Activated CD4-positive, alpha-beta T cell treated with anti-CD3 and anti-CD28 coated beads, Interleukin-2, amount 10 ng/mL, durations not matched to agents 24 days and 14 days (primary cell): ENCODE measurements around the gene OSGEPL1. TPM values are rescaled to one million over a fixed set of nuclear protein-coding genes. Genes with fewer than 3 reads are reported as not detected.
A peak's percentile ranks its signal among the peaks of the same experiment; 100 is the strongest.
"Not testable (repeated sequence)": the region's sequence is repeated elsewhere in the genome, so short reads cannot be mapped to it uniquely, and the experiment has no call there.

Experiments used
- DNase-seq: peaks from one replicate; pipeline ENCODE4 v3.0.0; 2022
- H3K27ac Mint-ChIP-seq: one replicate; pipeline ENCODE4 v1.8.0; 2022; ENCODE audit warnings: mild to moderate bottlenecking, mixed read lengths
- H3K27me3 Mint-ChIP-seq: one replicate; pipeline ENCODE4 v1.8.0; 2022; ENCODE audit warnings: mixed read lengths
- H3K36me3 Mint-ChIP-seq: one replicate; pipeline ENCODE4 v1.8.0; 2022; ENCODE audit warnings: low read depth, mild to moderate bottlenecking, mixed read lengths
- H3K4me1 Mint-ChIP-seq: one replicate; pipeline ENCODE4 v1.8.0; 2021; ENCODE audit warnings: mixed read lengths
- H3K4me3 Mint-ChIP-seq: one replicate; pipeline ENCODE4 v1.8.0; 2022; ENCODE audit warnings: mild to moderate bottlenecking, moderate library complexity, mixed read lengths
- H3K9me3 Mint-ChIP-seq: one replicate; pipeline ENCODE4 v1.8.0; 2021; ENCODE audit warnings: mixed read lengths
- intact Hi-C: fragments of 100-400 bp; cut with micrococcal nuclease; formaldehyde crosslinking; loops from one replicate; pipeline ENCODE4 v1.15.1; 2023
- total RNA-seq: library from RNA; stranded (reverse); gene quantifications from 2 replicates; pipeline ENCODE4 v1.2.3, GENCODE V29; 2022

The OSGEPL1 gene
- total RNA-seq, 1 donor from 2014 or later, result 12.2 TPM

DNA sequence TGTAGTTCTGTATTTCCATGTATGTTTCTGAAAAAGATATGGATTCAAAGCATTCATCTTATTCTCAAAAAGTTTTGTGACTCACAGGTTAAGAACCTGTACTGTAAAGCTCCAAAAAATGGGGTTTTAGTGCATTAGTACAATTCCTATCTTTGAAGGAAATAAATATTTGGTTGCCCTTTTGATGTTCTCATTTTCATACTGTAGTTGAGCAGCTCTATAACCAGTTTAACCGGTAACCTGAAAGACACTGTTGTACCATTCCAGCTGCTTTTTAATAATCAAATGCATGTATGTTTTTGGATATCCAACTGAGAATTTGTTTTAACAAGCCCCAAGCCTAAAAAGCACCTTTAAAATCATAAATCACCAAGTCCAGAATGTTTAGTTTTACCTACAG, 9.6 kb upstream of the OSGEPL1 start:
- Mint-ChIP-seq H3K27me3 (no peaks in the 10 kb centered on the region), H3K9me3 (no peaks in the 10 kb centered on the region), H3K36me3 (peaks cover 45% of the 10 kb centered on the region), H3K4me3 (no peak overlapping the region), H3K4me1 (peaks cover 2% of the 10 kb centered on the region), H3K27ac (no peak overlapping the region)
- no peak for DNase-seq
- intact Hi-C loops, result no loop called here

DNA sequence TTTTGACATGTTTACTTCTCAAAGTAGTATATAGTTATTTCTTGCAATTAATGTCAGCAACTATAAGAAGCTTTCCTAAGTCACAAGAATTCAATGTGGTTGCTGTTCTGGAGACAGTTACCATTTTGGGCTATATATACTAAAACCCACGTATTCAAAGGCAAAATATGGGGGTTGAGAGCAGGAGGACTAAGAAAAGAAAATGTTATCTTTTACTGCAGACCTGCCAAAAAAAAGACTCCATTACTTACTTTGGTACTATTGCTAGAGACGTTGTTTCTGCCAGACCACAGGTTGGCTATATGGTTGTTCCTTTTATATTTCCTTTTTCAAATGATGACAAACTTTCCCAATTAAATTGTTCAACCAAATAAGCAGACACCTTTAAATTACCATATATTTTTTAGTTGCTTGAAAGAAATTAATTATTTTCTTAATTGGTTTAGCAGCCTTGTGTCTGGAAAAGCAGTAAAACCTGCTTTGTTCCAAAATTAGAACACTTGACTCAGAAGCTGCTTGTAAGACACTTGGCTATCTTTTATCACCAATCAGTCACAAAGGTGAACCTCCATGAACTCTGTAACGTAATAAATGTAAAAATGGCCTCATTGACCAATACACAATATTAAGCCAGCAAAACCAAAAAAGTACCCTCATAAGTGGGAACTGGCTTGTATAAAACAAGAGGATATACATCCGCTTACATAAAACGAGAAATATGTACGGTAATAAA, 8.2 kb upstream of the OSGEPL1 start:
- intact Hi-C loops, result no loop called here
- H3K9me3 Mint-ChIP-seq, result no peaks in the 10 kb centered on the region
- no peak overlapping the region for H3K4me3 Mint-ChIP-seq
- no peaks in the 10 kb centered on the region for H3K4me1 Mint-ChIP-seq
- H3K27me3 Mint-ChIP-seq, result no peaks in the 10 kb centered on the region
- DNase-seq, result no peak
- H3K27ac Mint-ChIP-seq, result no peak overlapping the region
- peaks cover 50% of the 10 kb centered on the region for H3K36me3 Mint-ChIP-seq

DNA sequence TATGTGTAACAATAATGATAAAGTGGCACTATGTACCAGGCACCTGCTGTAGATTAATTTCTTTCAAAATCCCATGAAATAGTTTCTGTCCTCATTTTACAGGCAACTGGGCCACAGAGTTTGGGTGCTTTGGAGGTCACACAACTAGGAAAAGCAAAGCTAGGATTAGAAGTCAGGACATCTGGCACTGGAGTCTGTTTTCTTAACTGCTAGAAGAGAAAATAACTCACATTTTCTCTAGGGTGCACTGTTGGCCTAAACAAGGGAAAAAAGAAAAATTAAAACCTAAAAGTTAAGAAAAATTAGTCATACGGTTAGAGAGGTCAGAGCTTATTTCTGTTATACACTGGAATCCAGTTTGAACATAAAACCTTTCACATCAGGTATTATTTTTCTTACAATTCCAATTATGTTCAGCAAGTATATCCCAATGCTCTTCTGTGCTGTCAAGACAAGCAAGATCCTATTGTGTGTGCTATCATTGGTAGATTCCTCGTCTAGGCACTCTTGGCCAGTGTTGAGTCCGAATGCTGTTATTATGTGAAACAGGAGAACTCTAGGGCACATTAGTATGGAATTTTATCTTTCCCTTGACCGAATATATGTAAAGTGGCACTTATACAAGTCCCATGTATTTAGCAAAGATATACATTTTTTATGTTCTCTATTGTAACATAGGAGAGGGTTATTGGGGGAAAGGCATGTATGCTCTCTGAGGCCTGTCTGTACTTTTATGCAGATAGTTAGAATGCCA, 1.5 kb upstream of the OSGEPL1 start:
- DNase-seq, result no peak
- H3K36me3 Mint-ChIP-seq, result peaks cover 19% of the 10 kb centered on the region
- peaks cover 12% of the 10 kb centered on the region for H3K4me1 Mint-ChIP-seq
- no peaks in the 10 kb centered on the region for H3K27me3 Mint-ChIP-seq
- H3K4me3 Mint-ChIP-seq, result no peak overlapping the region
- intact Hi-C loops, result loop anchor here (5.0 to 10.0 kb wide), 2 partner anchors 182 to 1911 kb away; partner anchors contain the start of genes NABP1 and SLC40A1
- H3K9me3 Mint-ChIP-seq, result no peaks in the 10 kb centered on the region
- peak overlapping the region; percentile 45 for H3K27ac Mint-ChIP-seq

DNA sequence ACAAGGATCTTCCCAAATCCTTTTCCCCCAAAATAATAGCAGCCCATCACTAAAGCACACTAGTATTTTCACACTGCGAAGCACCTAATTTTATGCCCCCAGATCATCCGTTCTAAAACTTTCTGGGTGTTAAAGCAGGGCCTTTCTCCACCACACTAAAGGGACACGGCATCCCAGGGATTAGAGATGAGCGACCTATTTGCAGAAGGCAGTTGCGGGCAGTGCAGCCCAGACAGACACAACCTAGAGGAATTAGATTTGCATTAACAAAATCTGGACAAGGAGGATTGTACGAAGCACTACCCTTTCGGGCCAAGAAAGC, 402 bp downstream of the OSGEPL1 start:
- no peaks in the 10 kb centered on the region for H3K27me3 Mint-ChIP-seq
- peaks cover 12% of the 10 kb centered on the region for H3K4me1 Mint-ChIP-seq
- H3K36me3 Mint-ChIP-seq, result peaks cover 14% of the 10 kb centered on the region
- H3K4me3 Mint-ChIP-seq, result peak overlapping the region; percentile 97
- no peaks in the 10 kb centered on the region for H3K9me3 Mint-ChIP-seq
- peak overlapping the region; percentile 98 for H3K27ac Mint-ChIP-seq
- intact Hi-C loops, result loop anchor here (1.0 to 10.0 kb wide), 6 partner anchors 11 to 1913 kb away; partner anchors contain the start of genes ASNSD1, NABP1, ORMDL1 and PMS1
- DNase-seq, result no peak

DNA sequence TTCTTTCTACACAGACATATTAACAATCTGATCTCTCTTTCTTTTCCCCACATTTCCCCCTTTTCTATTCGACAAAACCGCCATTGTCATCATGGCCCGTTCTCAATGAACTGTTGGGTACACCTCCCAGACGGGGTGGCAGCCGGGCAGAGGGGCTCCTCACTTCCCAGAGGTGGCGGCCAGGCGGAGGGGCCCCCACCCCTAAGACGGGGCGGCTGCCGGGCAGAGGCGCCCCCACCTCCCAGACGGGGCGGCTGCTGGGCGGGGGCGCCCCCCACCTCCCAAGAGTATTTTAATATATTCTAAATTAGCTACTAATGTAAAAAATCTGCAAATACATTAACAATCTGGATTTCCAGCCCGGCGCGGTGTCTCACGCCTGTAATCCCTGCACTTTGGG, 2.4 kb downstream of the OSGEPL1 start:
- H3K36me3 Mint-ChIP-seq, H3K9me3 Mint-ChIP-seq, H3K27me3 Mint-ChIP-seq, H3K4me3 Mint-ChIP-seq, H3K27ac Mint-ChIP-seq, DNase-seq: not testable (repeated sequence)
- intact Hi-C loops, result loop anchor here (5.0 to 10.0 kb wide), 2 partner anchors 178 to 1915 kb away; partner anchors contain the start of genes NABP1 and SLC40A1
- peaks cover 12% of the 10 kb centered on the region for H3K4me1 Mint-ChIP-seq

DNA sequence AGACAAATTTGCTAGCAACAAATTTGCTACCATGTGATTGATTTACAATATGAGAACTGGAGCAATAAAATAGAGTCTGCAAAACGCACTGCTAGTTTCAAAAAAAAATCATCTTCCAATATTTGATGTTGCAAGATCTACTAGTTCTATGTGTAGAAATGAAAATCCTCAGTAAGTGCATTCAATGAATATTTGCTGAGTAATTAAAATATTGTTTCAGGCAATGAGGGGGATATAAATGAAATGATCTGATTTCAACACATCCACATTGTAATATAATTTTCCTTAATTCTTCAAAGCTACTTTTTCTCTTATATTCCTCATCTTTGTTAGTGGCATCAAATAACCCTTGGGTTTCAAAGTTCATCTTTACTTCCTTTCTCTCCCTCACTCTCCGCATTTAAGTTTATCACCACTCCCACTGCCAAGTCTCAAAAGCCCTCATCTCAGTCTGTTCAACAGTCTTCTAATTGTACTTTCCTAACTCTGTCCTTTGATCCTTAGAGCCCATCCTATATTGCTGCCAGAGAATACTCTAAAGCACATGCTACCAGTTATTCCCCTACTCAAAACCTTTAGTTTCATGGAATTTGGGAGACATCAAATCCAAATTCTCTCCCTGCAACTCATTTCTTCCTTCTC, 6.2 kb downstream of the OSGEPL1 start:
- no peak overlapping the region for H3K27ac Mint-ChIP-seq
- H3K4me1 Mint-ChIP-seq, result no peaks in the 10 kb centered on the region
- intact Hi-C loops, result no loop called here
- H3K4me3 Mint-ChIP-seq, result no peak overlapping the region
- no peaks in the 10 kb centered on the region for H3K27me3 Mint-ChIP-seq
- DNase-seq, result no peak
- H3K36me3 Mint-ChIP-seq, result peaks cover 3% of the 10 kb centered on the region
- no peaks in the 10 kb centered on the region for H3K9me3 Mint-ChIP-seq

DNA sequence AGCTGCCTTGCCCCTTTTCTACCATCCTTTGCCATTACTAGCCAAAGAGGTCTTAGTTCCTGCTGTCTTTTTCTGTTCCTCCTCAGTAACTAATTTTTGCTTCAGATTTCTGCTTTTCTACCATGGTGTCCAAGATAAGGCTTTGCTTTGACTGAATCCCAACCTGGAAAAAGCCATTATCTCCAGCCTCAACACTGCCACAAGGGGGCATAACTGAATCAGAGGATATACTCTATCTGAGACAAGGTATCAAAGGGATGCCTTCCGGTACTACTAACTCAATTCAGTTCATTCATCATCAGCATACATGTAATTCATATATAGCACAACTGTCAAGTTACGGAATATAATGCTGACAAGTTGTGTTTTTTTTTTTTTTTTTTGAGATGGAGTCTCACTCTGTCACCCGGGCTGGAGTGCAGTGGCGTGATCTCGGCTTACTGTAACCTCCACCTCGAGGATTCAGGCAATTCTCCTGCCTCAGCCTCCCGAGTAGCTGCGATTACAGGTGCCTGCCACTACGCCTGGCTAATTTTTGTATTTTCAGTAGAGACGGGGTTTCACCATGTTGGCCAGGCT, 11.4 kb downstream of the OSGEPL1 start:
- intact Hi-C loops, result loop anchor here (1.0 to 2.0 kb wide), 3 partner anchors 11 to 319 kb away; partner anchors contain the start of genes ASNSD1 and OSGEPL1
- H3K4me3 Mint-ChIP-seq, result no peak overlapping the region
- no peaks in the 10 kb centered on the region for H3K9me3 Mint-ChIP-seq
- peaks cover 5% of the 10 kb centered on the region for H3K36me3 Mint-ChIP-seq
- H3K27ac Mint-ChIP-seq, result no peak overlapping the region
- H3K27me3 Mint-ChIP-seq, result no peaks in the 10 kb centered on the region
- no peaks in the 10 kb centered on the region for H3K4me1 Mint-ChIP-seq
- peak; percentile 83 for DNase-seq

DNA sequence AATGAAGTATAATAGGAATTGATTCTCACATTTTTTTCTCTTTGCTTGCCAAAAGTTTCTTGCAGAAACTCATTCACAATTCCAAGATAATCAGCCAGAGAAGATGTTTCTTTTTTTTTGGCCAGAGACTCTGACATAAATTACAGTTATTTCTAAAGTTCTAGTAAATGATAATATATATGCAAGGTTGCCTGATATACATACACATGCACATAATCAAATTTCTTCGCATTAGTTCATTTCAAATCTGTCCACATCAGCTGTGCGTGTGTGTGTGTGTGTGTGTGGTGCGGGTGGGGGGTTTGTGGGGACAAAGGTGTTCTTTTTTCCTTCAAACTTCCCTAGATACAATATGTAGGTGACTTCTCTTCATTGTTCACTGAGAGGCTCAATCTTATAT, 33.2 kb downstream of the OSGEPL1 start:
- Mint-ChIP-seq H3K27ac (no peak overlapping the region), H3K27me3 (no peaks in the 10 kb centered on the region), H3K36me3 (no peaks in the 10 kb centered on the region), H3K4me3 (no peak overlapping the region), H3K9me3 (no peaks in the 10 kb centered on the region), H3K4me1 (no peaks in the 10 kb centered on the region)
- intact Hi-C loops, result no loop called here
- DNase-seq, result no peak

DNA sequence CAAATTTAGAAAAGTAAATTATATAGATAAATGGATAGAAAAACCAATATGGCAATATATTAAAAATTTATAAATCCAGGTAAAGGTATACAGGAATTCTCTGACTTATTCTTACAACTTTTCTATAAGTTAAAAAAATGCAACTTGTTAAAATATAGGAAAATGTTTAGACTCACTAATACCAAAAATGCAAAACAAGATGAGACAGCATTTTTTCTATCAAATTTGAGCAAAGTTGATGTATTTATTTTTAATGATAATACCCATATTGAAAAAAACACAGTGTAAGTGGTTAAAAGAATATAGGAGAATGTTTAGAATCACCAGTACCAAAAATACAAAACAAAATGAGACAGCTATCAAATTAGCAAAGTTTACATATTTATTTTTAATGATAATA, 35.7 kb downstream of the OSGEPL1 start:
- H3K4me1 Mint-ChIP-seq, result peaks cover 3% of the 10 kb centered on the region
- no peaks in the 10 kb centered on the region for H3K27me3 Mint-ChIP-seq
- no peak overlapping the region for H3K4me3 Mint-ChIP-seq
- no peak overlapping the region for H3K27ac Mint-ChIP-seq
- H3K36me3 Mint-ChIP-seq, result no peaks in the 10 kb centered on the region
- intact Hi-C loops, result no loop called here
- H3K9me3 Mint-ChIP-seq, result no peaks in the 10 kb centered on the region
- no peak for DNase-seq

DNA sequence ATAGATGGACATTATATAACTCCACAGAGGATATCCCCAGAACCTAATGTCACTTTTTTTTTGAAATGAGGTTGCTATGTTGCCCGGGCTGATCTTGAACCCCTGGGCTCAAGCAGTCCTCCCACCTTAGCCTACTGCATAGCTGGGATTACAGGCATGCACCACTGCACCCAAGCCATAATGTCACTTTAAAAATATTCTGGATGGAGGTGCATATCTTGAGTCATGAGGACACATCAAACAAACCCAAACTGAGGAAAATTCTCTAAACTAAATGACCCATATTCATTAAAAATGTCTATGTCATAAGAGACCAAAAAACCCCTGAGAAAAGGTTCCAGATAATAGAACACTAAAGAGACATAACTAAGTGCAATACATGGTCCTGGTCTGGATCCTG, 36.3 kb downstream of the OSGEPL1 start:
- no peaks in the 10 kb centered on the region for H3K27me3 Mint-ChIP-seq
- H3K9me3 Mint-ChIP-seq, result no peaks in the 10 kb centered on the region
- H3K4me3 Mint-ChIP-seq, result no peak overlapping the region
- DNase-seq, result no peak
- intact Hi-C loops, result no loop called here
- no peak overlapping the region for H3K27ac Mint-ChIP-seq
- H3K36me3 Mint-ChIP-seq, result no peaks in the 10 kb centered on the region
- H3K4me1 Mint-ChIP-seq, result peaks cover 3% of the 10 kb centered on the region

DNA sequence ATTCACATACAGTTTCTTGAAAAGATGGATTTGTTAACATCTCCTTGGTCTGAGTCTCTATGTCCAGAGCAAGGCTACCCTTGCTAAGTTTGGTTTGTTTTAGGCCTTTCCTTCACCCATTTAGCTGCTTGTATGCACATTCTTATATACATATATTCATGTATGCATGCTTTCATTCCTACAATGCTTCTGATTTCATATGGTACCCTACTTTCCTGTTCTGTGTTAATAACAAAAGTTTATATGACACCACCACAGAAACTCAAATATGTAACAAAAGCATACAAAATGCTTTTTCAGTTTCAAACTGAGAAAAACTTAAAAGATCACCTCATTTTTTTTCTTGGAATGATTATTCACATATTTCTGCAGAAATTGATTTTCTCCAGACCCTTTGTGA, 39.4 kb downstream of the OSGEPL1 start:
- no peaks in the 10 kb centered on the region for H3K36me3 Mint-ChIP-seq
- H3K27ac Mint-ChIP-seq, result no peak overlapping the region
- intact Hi-C loops, result no loop called here
- no peak overlapping the region for H3K4me3 Mint-ChIP-seq
- no peak for DNase-seq
- H3K9me3 Mint-ChIP-seq, result no peaks in the 10 kb centered on the region
- H3K4me1 Mint-ChIP-seq, result peaks cover 3% of the 10 kb centered on the region
- H3K27me3 Mint-ChIP-seq, result no peaks in the 10 kb centered on the region

DNA sequence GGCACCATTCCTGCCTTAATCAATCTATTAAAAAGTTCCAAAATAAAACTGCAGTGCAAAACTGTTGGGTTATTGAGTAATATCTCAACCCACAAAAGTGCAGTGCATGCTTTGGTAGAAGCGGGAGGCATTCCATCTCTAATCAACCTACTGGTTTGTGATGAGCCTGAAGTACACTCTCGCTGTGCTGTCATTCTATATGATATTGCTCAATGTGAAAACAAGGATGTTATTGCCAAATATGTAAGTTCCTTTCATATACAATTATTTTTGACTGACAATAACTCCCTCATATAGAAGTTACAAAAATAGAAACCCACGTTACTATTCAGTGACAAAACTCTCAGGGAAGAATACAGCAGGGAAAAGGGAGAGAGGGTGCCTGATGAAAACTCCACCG, 43.0 kb downstream of the OSGEPL1 start:
- H3K27ac Mint-ChIP-seq, result no peak overlapping the region
- H3K27me3 Mint-ChIP-seq, result no peaks in the 10 kb centered on the region
- H3K9me3 Mint-ChIP-seq, result peaks cover 4% of the 10 kb centered on the region
- intact Hi-C loops, result no loop called here
- DNase-seq, result no peak
- H3K36me3 Mint-ChIP-seq, result no peaks in the 10 kb centered on the region
- peaks cover 3% of the 10 kb centered on the region for H3K4me1 Mint-ChIP-seq
- H3K4me3 Mint-ChIP-seq, result no peak overlapping the region

DNA sequence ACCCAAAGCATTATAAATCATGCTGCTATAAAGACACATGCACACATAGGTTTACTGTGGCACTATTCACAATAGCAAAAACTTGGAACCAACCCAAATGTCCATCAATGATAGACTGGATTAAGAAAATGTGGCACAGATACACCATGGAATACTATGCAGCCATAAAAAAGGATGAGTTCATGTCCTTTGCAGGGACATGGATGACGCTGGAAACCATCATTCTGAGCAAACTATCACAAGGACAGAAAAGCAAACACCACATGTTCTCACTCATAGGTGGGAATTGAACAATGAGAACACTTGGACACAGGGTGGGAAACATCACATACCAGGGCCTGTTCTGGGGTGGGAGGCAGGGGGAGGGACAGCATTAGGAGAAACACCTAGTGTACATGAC, 45.0 kb downstream of the OSGEPL1 start:
- H3K27ac Mint-ChIP-seq, H3K36me3 Mint-ChIP-seq: not testable (repeated sequence)

More for the DNA sequence above, 45.0 kb downstream of the OSGEPL1 start:
- intact Hi-C loops, H3K4me3 Mint-ChIP-seq, H3K4me1 Mint-ChIP-seq, H3K27me3 Mint-ChIP-seq, DNase-seq: not testable (repeated sequence)
- H3K9me3 Mint-ChIP-seq, result peaks cover 17% of the 10 kb centered on the region
